Inflammatory macrophage treated with lipopolysaccharide for 1 hour (primary cell): ENCODE measurements around the gene ZFP36.
"Not testable (repeated sequence)": the region's sequence is repeated elsewhere in the genome, so short reads cannot be mapped to it uniquely, and the experiment has no call there.

Experiments used
- DNase-seq, 2 donors: peaks; one replicate each; pipeline ENCODE4 v3.0.0-alpha.2; 2020 to 2022

Gene ZFP36

GRCh38 chr19:39406656-39407409, at the start of gene ZFP36:
ZFP36 (plus strand) TSS chr19:39406847; CDS start chr19:39406905, 58 bp downstream.
- DNase-seq: peak; percentile 80 to 93

GRCh38 chr19:39359026-39359425, 47.6 kb upstream of the ZFP36 start:
- DNase-seq: no peak

- DNase-seq: no peak
These were observed 46.0 kb upstream of the ZFP36 start for GRCh38 chr19:39360599-39360998.

GRCh38 chr19:39362682-39363657, 43.7 kb upstream of the ZFP36 start:
- DNase-seq: peak in 1 of 2 donors; percentile 40

- DNase-seq: no peak
These were observed 42.7 kb upstream of the ZFP36 start for GRCh38 chr19:39363901-39364457.

- no peak for DNase-seq
These were observed 41.1 kb upstream of the ZFP36 start for GRCh38 chr19:39365531-39365930.

- no peak for DNase-seq
These were observed 37.4 kb upstream of the ZFP36 start for GRCh38 chr19:39369200-39369599.

GRCh38 chr19:39370735-39371134, 35.9 kb upstream of the ZFP36 start:
- no peak for DNase-seq

- DNase-seq: no peak
These were observed 34.4 kb upstream of the ZFP36 start for GRCh38 chr19:39372047-39372802.

GRCh38 chr19:39372941-39373340, 33.7 kb upstream of the ZFP36 start:
- no peak for DNase-seq

GRCh38 chr19:39375929-39376328, 30.7 kb upstream of the ZFP36 start:
- no peak for DNase-seq

- no peak for DNase-seq
These were observed 29.0 kb upstream of the ZFP36 start for GRCh38 chr19:39377373-39378362.

GRCh38 chr19:39379366-39379765, 27.3 kb upstream of the ZFP36 start:
- not testable (repeated sequence) for DNase-seq

- no peak for DNase-seq
These were observed 26.7 kb upstream of the ZFP36 start for GRCh38 chr19:39379865-39380396.

- no peak for DNase-seq
These were observed 25.8 kb upstream of the ZFP36 start for GRCh38 chr19:39380521-39381502.

- DNase-seq: no peak
These were observed 24.6 kb upstream of the ZFP36 start for GRCh38 chr19:39381910-39382611.

GRCh38 chr19:39382991-39383828, 23.4 kb upstream of the ZFP36 start:
- DNase-seq: no peak
